ENCODE results near the gene STRBP. TPM values are rescaled to one million over a fixed set of nuclear protein-coding genes. Genes with fewer than 3 reads are reported as not detected.

Gene STRBP
- polyA plus RNA-seq, 1 donor = 58.2 TPM

Other genes with a start within 250 kb of the STRBP start
- 0.62 TPM for gene GPR21, start 234.9 kb downstream of the STRBP start, polyA plus RNA-seq (ENCODE audit: insufficient read length)
- 20.3 TPM for gene CRB2, start 87.6 kb upstream of the STRBP start, polyA plus RNA-seq (ENCODE audit: insufficient read length)